ENCODE measurements around the gene RPGR. TPM values are rescaled to one million over a fixed set of nuclear protein-coding genes. Genes with fewer than 3 reads are reported as not detected.

RPGR gene
- total RNA-seq, 6 experiments from 2014 or later, result 1.9 to 14.1 (median 3.6) TPM

DNA sequence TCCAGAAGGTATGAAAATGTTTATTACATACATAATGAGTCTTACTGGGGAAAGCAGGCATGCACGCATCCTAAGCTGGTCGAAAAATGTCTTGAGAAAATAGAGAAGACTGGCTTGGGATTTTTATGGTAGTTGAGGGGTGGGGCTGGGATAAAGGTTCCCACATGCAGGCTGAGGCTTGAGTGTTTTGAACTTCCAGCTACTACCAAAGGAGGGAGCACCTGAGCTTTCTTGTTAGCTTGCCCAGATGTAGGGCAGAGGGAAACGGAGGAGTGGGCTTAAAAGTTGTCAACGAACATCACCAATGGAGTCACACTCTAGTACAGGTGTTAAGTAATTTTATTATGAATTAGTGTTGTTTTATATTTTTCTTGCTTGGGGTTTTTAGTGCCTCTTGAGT lies 67.1 kb downstream of the RPGR start:
- no peaks in the 10 kb centered on the region for H3K36me3 ChIP-seq
- no peaks in the 10 kb centered on the region for H3K4me1 ChIP-seq
- ATAC-seq (peak in 3 of 4 donors; percentile 54 to 58 (median 54)), DNase-seq (no peak)
- H3K27ac ChIP-seq, result no peak overlapping the region
- no peaks in the 10 kb centered on the region for H3K9me3 ChIP-seq
- intact Hi-C loops (cut with DNase I), result no loop called here
- no peaks in the 10 kb centered on the region for H3K27me3 ChIP-seq
- WGBS (ENCODE audit: insufficient coverage, low coverage, low lambda C conversion rate, missing lambda C conversion rate), result 26% methylated on average over 4 of the region's 4 CpGs
- no peak overlapping the region for H3K4me3 ChIP-seq
- no peak for TF ChIP-seq POLR2A (IDR thresholded peaks at IDR 0.05)
- peak; percentile 12 to 40 (median 34) for TF ChIP-seq CTCF (IDR thresholded peaks at IDR 0.05)

- DNase-seq (no peak), ATAC-seq (peak in 1 of 4 donors; percentile 27)
- no CpG with 5 or more reads among the region's 30 CpGs for WGBS (ENCODE audit: insufficient coverage, low coverage, low lambda C conversion rate, missing lambda C conversion rate)
- no peak for TF ChIP-seq POLR2A (IDR thresholded peaks at IDR 0.05)
- no peak for TF ChIP-seq CTCF (IDR thresholded peaks at IDR 0.05)
- no peaks in the 10 kb centered on the region for H3K9me3 ChIP-seq
- H3K36me3 ChIP-seq, result no peaks in the 10 kb centered on the region
- H3K27me3 ChIP-seq, result no peaks in the 10 kb centered on the region
- no peak overlapping the region for H3K27ac ChIP-seq
- intact Hi-C loops (cut with DNase I), result no loop called here
- no peak overlapping the region for H3K4me3 ChIP-seq
- H3K4me1 ChIP-seq, result no peaks in the 10 kb centered on the region
Measured at GRCh38 chrX:38256019-38256418, 71.3 kb downstream of the RPGR start.

GRCh38 chrX:38249965-38250364 lies 77.3 kb downstream of the RPGR start:
- TF ChIP-seq CTCF (IDR thresholded peaks at IDR 0.05) (no peak), POLR2A (IDR thresholded peaks at IDR 0.05) (no peak)

GRCh38 chrX:38247051-38247450 lies 80.3 kb downstream of the RPGR start:
- DNase-seq, result no peak
- H3K27ac ChIP-seq, result no peak overlapping the region
- WGBS (ENCODE audit: insufficient coverage, low coverage, low lambda C conversion rate, missing lambda C conversion rate), result 60% methylated on average over 1 of the region's 2 CpGs
- H3K4me3 ChIP-seq, result no peak overlapping the region
- H3K36me3 ChIP-seq, result no peaks in the 10 kb centered on the region
- intact Hi-C loops (cut with DNase I), result no loop called here
- no peaks in the 10 kb centered on the region for H3K4me1 ChIP-seq
- ATAC-seq, result no peak
- no peaks in the 10 kb centered on the region for H3K9me3 ChIP-seq
- H3K27me3 ChIP-seq, result no peaks in the 10 kb centered on the region
- TF ChIP-seq POLR2A (IDR thresholded peaks at IDR 0.05), result no peak
- TF ChIP-seq CTCF (IDR thresholded peaks at IDR 0.05), result no peak

More at GRCh38 chrX:38249965-38250364, 77.3 kb downstream of the RPGR start:
- Histone ChIP-seq H3K27me3 (no peaks in the 10 kb centered on the region), H3K4me3 (no peak overlapping the region), H3K9me3 (no peaks in the 10 kb centered on the region), H3K36me3 (no peaks in the 10 kb centered on the region), H3K4me1 (no peaks in the 10 kb centered on the region), H3K27ac (no peak overlapping the region)
- intact Hi-C loops (cut with DNase I), result no loop called here
- ATAC-seq (peak in 1 of 4 donors; percentile 48), DNase-seq (no peak)
- whole genome bisulfite sequencing (ENCODE audit: insufficient coverage, low coverage, low lambda C conversion rate, missing lambda C conversion rate), result 14% methylated on average over 2 of the region's 2 CpGs

GRCh38 chrX:38240541-38240940 lies 86.8 kb downstream of the RPGR start:
- H3K27me3 ChIP-seq, result no peaks in the 10 kb centered on the region
- DNase-seq (no peak), ATAC-seq (no peak)
- 66% methylated on average over 2 of the region's 2 CpGs for WGBS (ENCODE audit: insufficient coverage, low coverage, low lambda C conversion rate, missing lambda C conversion rate)
- no peaks in the 10 kb centered on the region for H3K36me3 ChIP-seq
- H3K4me1 ChIP-seq, result no peaks in the 10 kb centered on the region
- intact Hi-C loops (cut with DNase I), result no loop called here
- no peaks in the 10 kb centered on the region for H3K9me3 ChIP-seq
- H3K4me3 ChIP-seq, result no peak overlapping the region
- H3K27ac ChIP-seq, result no peak overlapping the region
- TF ChIP-seq POLR2A (IDR thresholded peaks at IDR 0.05) (no peak), CTCF (IDR thresholded peaks at IDR 0.05) (no peak)
